SK-N-SH treated with all-trans-retinoic acid at 6 μM for 48 hours (cell line): Measurements from ENCODE around the gene DENND5A.

Source experiments
- ATAC-seq: fragments of 200-7000 bp; cut with Tn5 transposase; 3 replicates; pipeline ENCODE4 v1.9.1; 2020; ENCODE audit warnings: mild to moderate bottlenecking, moderate library complexity
- ARNTL ChIP-seq: fragments of 450-650 bp; formaldehyde crosslinking; IDR thresholded peaks from 2 replicates; pipeline ENCODE4 v1.5.0; 2020; ENCODE audit warnings: low read depth, mild to moderate bottlenecking, moderate library complexity, borderline replicate concordance
- BACH2 ChIP-seq: fragments of 250-450 bp; sonication (Bioruptor Pico); IDR thresholded peaks from 2 replicates; pipeline ENCODE4 v1.9.0; 2021; ENCODE audit warnings: mild to moderate bottlenecking, borderline replicate concordance
- CREB5 ChIP-seq: fragments of 250-450 bp; sonication (Bioruptor Pico); IDR thresholded peaks from 2 replicates; pipeline ENCODE4 v1.5.1; 2020; ENCODE audit warnings: low read depth, mild to moderate bottlenecking, moderate library complexity
- CSDC2 ChIP-seq: fragments of 250-450 bp; sonication (Bioruptor Pico); IDR thresholded peaks from 2 replicates; pipeline ENCODE4 v1.5.0; 2020; ENCODE audit warnings: mild to moderate bottlenecking, moderate library complexity
- ESRRG ChIP-seq: fragments of 250-450 bp; sonication (Bioruptor Pico); IDR thresholded peaks from 2 replicates; pipeline ENCODE4 v1.6.1; 2021; ENCODE audit warnings: mild to moderate bottlenecking
- GLIS3 ChIP-seq: fragments of 250-450 bp; sonication (Bioruptor Pico); IDR thresholded peaks from 2 replicates; pipeline ENCODE4 v1.5.0; 2020; ENCODE audit warnings: mild to moderate bottlenecking, moderate library complexity
- ISL1 ChIP-seq: fragments of 250-450 bp; sonication (Bioruptor Pico); IDR thresholded peaks from 2 replicates; pipeline ENCODE4 v2.1.2; 2022; ENCODE audit warnings: mild to moderate bottlenecking, moderate library complexity
- OSR1 ChIP-seq: fragments of 250-450 bp; sonication (Bioruptor Pico); IDR thresholded peaks from 2 replicates; pipeline ENCODE4 v1.8.0; 2022; ENCODE audit warnings: moderate library complexity, mild to moderate bottlenecking, inconsistent platforms
- POU6F1 ChIP-seq: fragments of 250-450 bp; sonication (Bioruptor Pico); IDR thresholded peaks from 2 replicates; pipeline ENCODE4 v1.8.0; 2021; ENCODE audit warnings: low read depth, mild to moderate bottlenecking, moderate library complexity, borderline replicate concordance
- PPARA ChIP-seq: fragments of 250-450 bp; sonication (Bioruptor Pico); IDR thresholded peaks from 2 replicates; pipeline ENCODE4 v1.5.0; 2020; ENCODE audit warnings: mild to moderate bottlenecking, borderline replicate concordance
- RARB ChIP-seq: fragments of 250-450 bp; sonication (Bioruptor Pico); IDR thresholded peaks from 2 replicates; pipeline ENCODE4 v1.8.0; 2021; ENCODE audit warnings: mild to moderate bottlenecking, moderate library complexity
- SNAI2 ChIP-seq: fragments of 250-450 bp; sonication (Bioruptor Pico); IDR thresholded peaks from 2 replicates; pipeline ENCODE4 v1.5.0; 2020; ENCODE audit warnings: mild to moderate bottlenecking, moderate library complexity
- TCF4 ChIP-seq: fragments of 250-450 bp; sonication (Bioruptor Pico); IDR thresholded peaks from 2 replicates; pipeline ENCODE4 v1.8.0; 2021; ENCODE audit warnings: mild to moderate bottlenecking, moderate library complexity, borderline replicate concordance
- TOX ChIP-seq: fragments of 250-450 bp; sonication (Bioruptor Pico); IDR thresholded peaks from 2 replicates; pipeline ENCODE4 v1.8.0; 2021; ENCODE audit warnings: mild to moderate bottlenecking, moderate library complexity, borderline replicate concordance
- TSHZ2 ChIP-seq: fragments of 250-450 bp; sonication (Bioruptor Pico); IDR thresholded peaks from 2 replicates; pipeline ENCODE4 v1.5.0; 2020; ENCODE audit warnings: mild to moderate bottlenecking, moderate library complexity
- ZC3H10 ChIP-seq: fragments of 250-450 bp; sonication (Bioruptor Pico); IDR thresholded peaks from 2 replicates; pipeline ENCODE4 v1.5.1; 2021; ENCODE audit warnings: mild to moderate bottlenecking, moderate library complexity
- ZFP30 ChIP-seq: fragments of 450-650 bp; formaldehyde crosslinking; IDR thresholded peaks from 2 replicates; pipeline ENCODE4 v1.5.0; 2022; ENCODE audit warnings: mild to moderate bottlenecking, moderate library complexity
- ZNF565 ChIP-seq: fragments of 450-650 bp; formaldehyde crosslinking; conservative IDR thresholded peaks from 2 replicates; pipeline ENCODE4 v1.5.0; 2020; ENCODE audit warnings: low read depth, mild to moderate bottlenecking, moderate library complexity
- ZNF70 ChIP-seq: fragments of 450-650 bp; formaldehyde crosslinking; IDR thresholded peaks from 2 replicates; pipeline ENCODE4 v1.5.0; 2020; ENCODE audit warnings: mild to moderate bottlenecking, moderate library complexity
- ZNF8 ChIP-seq: fragments of 450-650 bp; formaldehyde crosslinking; IDR thresholded peaks from 2 replicates; pipeline ENCODE4 v1.5.0; 2020; ENCODE audit warnings: mild to moderate bottlenecking, moderate library complexity
- TF ChIP-seq, protein P1 (sequence below): fragments of 250-450 bp; sonication (Bioruptor Pico); IDR thresholded peaks from 2 replicates; pipeline ENCODE4 v1.8.0; 2020; ENCODE audit warnings: mild to moderate bottlenecking, moderate library complexity, borderline replicate concordance

Gene DENND5A

GRCh38 chr11:9293646-9294045, 28.5 kb upstream of the DENND5A start:
- TF ChIP-seq POU6F1 (no peak), SNAI2 (no peak), CSDC2 (CRISPR knock-in tag) (no peak), OSR1 (CRISPR knock-in tag) (no peak), ZNF8 (CRISPR knock-in tag) (no peak), TCF4 (CRISPR knock-in tag) (no peak), BACH2 (CRISPR knock-in tag) (no peak), ZNF565 (CRISPR knock-in tag) (no peak), TSHZ2 (CRISPR knock-in tag) (no peak), ARNTL (CRISPR knock-in tag) (no peak), ZNF70 (CRISPR knock-in tag) (no peak), ZFP30 (CRISPR knock-in tag) (no peak), ISL1 (no peak)
- TF ChIP-seq, protein P1, sequence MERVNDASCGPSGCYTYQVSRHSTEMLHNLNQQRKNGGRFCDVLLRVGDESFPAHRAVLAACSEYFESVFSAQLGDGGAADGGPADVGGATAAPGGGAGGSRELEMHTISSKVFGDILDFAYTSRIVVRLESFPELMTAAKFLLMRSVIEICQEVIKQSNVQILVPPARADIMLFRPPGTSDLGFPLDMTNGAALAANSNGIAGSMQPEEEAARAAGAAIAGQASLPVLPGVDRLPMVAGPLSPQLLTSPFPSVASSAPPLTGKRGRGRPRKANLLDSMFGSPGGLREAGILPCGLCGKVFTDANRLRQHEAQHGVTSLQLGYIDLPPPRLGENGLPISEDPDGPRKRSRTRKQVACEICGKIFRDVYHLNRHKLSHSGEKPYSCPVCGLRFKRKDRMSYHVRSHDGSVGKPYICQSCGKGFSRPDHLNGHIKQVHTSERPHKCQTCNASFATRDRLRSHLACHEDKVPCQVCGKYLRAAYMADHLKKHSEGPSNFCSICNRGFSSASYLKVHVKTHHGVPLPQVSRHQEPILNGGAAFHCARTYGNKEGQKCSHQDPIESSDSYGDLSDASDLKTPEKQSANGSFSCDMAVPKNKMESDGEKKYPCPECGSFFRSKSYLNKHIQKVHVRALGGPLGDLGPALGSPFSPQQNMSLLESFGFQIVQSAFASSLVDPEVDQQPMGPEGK: no peak
- TF ChIP-seq, all 23 proteins: peak for 0
- ATAC-seq: no peak

DNA sequence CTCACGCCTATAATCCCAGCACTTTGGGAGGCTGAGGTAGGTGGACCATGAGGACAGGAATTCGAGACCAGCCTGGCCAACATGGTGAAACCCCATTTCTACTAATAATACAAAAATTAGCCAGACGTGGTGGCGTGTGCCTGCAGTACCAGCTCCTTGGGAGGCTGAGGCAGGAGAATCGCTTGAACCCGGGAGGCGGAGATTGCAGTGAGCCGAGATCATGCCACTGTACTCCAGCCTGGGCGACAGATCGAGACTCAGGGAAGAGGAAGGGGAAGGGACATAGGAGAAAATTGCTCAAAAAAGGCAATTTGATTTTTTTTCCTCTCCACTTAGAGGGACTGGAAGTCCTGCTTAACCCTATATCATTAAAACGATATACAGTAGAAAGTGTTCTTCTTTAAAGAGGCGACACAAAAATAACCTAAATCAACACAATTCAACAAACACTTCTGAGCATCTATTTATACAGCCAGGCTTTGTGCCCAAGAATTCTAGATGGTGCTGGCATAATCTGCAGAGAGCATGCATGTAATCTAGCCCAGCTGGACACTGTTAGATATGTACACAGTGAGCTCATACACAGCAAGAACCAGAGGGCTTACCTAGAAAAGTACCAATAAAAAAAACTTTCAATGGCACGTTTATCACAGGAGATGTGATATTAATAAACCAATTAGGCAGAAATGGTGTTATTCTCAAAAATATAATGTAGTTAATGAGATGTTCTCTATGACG, 20.9 kb upstream of the DENND5A start:
- TF ChIP-seq ZNF8 (CRISPR knock-in tag) (no peak), PPARA (CRISPR knock-in tag) (no peak), CSDC2 (CRISPR knock-in tag) (no peak), OSR1 (CRISPR knock-in tag) (no peak), ESRRG (CRISPR knock-in tag) (no peak), BACH2 (CRISPR knock-in tag) (no peak), SNAI2 (no peak), TCF4 (CRISPR knock-in tag) (no peak), ISL1 (no peak), CREB5 (CRISPR knock-in tag) (no peak), GLIS3 (CRISPR knock-in tag) (no peak), RARB (CRISPR knock-in tag) (no peak)
- no peak for ATAC-seq

- ATAC-seq: no peak
- TF ChIP-seq ZNF565 (CRISPR knock-in tag): no peak
- no peak for TF ChIP-seq CSDC2 (CRISPR knock-in tag)
- no peak for TF ChIP-seq TCF4 (CRISPR knock-in tag)
- no peak for TF ChIP-seq ZFP30 (CRISPR knock-in tag)
- TF ChIP-seq CREB5 (CRISPR knock-in tag): no peak
- no peak for TF ChIP-seq ZC3H10 (CRISPR knock-in tag)
- no peak for TF ChIP-seq POU6F1
- no peak for TF ChIP-seq GLIS3 (CRISPR knock-in tag)
- no peak for TF ChIP-seq ZNF70 (CRISPR knock-in tag)
- TF ChIP-seq PPARA (CRISPR knock-in tag): no peak
- TF ChIP-seq TOX (CRISPR knock-in tag): no peak
- TF ChIP-seq, protein P1: no peak
- TF ChIP-seq BACH2 (CRISPR knock-in tag): no peak
These were observed 15.6 kb upstream of the DENND5A start for GRCh38 chr11:9280655-9281301.
